ENCODE measurements around the gene TRPC3. TPM values are rescaled to one million over a fixed set of nuclear protein-coding genes. Genes with fewer than 3 reads are reported as not detected.
A peak's percentile ranks its signal among the peaks of the same experiment; 100 is the strongest.

TRPC3 gene
- not detected for total RNA-seq
- polyA plus RNA-seq (2013, experiment 1 of 2), result 0.13 TPM
- 0.03 TPM for polyA plus RNA-seq (2013, experiment 2 of 2)
- 0 to 2.8 (median 0.64) reads per million in 172 experiments for total RNA-seq

DNA sequence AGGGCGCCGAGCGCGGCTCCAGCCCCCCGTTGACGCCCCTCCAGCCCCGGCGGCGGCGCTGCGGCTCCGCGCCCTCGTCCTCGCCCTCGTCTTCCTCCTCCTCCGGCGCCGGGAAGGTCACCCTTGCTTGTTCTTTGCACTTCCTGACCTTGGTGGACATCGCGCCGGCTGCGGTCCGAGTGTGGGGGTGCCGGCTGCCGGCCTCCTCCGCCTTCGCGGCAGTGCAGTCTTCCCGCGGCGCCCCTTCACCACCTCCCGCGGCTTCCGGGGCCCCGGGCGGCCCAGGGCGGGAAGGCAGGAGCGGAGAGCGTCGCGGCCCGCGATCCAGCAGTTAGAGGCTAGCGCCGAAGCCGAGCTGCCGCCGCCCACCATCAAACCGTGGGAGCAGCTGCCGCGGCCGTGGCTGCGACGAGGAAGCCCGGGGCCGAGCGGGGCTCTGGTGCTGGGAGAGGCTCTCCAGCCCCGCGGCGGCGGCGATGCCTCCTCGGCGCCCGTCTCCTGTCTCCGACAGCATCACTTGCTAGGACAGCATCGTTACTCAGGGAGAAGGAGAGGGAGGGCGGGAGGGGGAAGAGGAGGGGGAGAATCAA is at the start of gene TRPC3:
Gene TRPC3 (minus strand): TSS at position 540 of the 590 bp plus-strand sequence. CDS start 380 bp downstream, at position 160.
- Histone ChIP-seq H3K4me1 (ENCODE audit: insufficient read depth, low read length) (peaks cover 16% of the 10 kb centered on the region), H3K27ac (ENCODE audit: low read depth in 1 of 2, low read length in 2 of 2) (no peak within 1 kb of the TSS), H3K4me3 (ENCODE audit: low read length) (peak within 1 kb of the TSS; percentile 73), H3K27me3 (ENCODE audit: control insufficient read depth in 1 of 2, insufficient read depth in 2 of 2, low read length in 2 of 2) (peaks cover 10 to 24% of the 10 kb centered on the region in 2 experiments), H3K9me3 (ENCODE audit: control insufficient read depth in 1 of 2, insufficient read depth in 1 of 2, low read length in 2 of 2) (peaks cover 0 to 7% of the 10 kb centered on the region in 2 experiments), H3K36me3 (ENCODE audit: insufficient read depth, low read length) (no peaks in the 10 kb centered on the region)
- Mint-ChIP-seq H3K4me1 (ENCODE audit: low read depth) (peaks cover 9% of the 10 kb centered on the region), H3K36me3 (ENCODE audit: low read depth) (no peaks in the 10 kb centered on the region), H3K27me3 (peaks cover 56% of the 10 kb centered on the region), H3K4me3 (peak within 1 kb of the TSS; percentile 84), H3K9me3 (no peaks in the 10 kb centered on the region), H3K27ac (no peak within 1 kb of the TSS)
- ATAC-seq (ENCODE audit: poor library complexity) (peak; percentile 38), DNase-seq (peak in 10 of 14 experiments; percentile 6 to 55 (median 24))
- CTCF ChIA-PET, result no interaction called here
- POLR2A ChIA-PET, result no interaction called here
- intact Hi-C loops (cut with DNase I, micrococcal nuclease), result loop anchor here (2.0 to 10.0 kb wide), 6 partner anchors 193 to 773 kb away; partner anchors contain the start of gene BLTP1 (in 1 of the 2)
- TF ChIP-seq, protein P1, sequence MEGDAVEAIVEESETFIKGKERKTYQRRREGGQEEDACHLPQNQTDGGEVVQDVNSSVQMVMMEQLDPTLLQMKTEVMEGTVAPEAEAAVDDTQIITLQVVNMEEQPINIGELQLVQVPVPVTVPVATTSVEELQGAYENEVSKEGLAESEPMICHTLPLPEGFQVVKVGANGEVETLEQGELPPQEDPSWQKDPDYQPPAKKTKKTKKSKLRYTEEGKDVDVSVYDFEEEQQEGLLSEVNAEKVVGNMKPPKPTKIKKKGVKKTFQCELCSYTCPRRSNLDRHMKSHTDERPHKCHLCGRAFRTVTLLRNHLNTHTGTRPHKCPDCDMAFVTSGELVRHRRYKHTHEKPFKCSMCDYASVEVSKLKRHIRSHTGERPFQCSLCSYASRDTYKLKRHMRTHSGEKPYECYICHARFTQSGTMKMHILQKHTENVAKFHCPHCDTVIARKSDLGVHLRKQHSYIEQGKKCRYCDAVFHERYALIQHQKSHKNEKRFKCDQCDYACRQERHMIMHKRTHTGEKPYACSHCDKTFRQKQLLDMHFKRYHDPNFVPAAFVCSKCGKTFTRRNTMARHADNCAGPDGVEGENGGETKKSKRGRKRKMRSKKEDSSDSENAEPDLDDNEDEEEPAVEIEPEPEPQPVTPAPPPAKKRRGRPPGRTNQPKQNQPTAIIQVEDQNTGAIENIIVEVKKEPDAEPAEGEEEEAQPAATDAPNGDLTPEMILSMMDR (IDR thresholded peaks at IDR 0.05), result no peak

DNA sequence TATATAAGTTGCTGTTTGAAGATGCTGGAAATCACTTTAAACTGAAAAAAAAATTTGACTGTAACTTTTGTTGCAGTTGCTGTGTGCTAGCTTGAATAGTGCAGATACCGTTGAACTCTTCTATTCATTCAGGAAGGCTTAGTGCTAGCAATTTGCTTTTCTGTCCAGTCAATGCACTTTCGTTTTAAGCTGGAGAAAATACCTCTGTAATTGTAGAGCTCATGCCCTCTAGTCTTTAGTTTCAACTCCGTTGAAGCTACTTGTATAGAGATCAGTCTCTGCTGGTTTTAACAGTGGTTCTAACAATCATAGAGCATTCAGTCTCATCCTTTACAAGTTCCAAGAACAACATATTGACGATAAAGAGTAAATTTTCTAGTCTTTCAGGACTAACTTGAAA is 49.0 kb upstream of the TRPC3 start:
- no peak for ATAC-seq (ENCODE audit: poor library complexity)
- no peak overlapping the region for H3K27ac Mint-ChIP-seq
- CTCF ChIA-PET, result no interaction called here
- H3K9me3 ChIP-seq (ENCODE audit: control insufficient read depth in 1 of 2, insufficient read depth in 1 of 2, low read length in 2 of 2), result no peaks in the 10 kb centered on the region
- POLR2A ChIA-PET, result no interaction called here
- no peaks in the 10 kb centered on the region for H3K36me3 ChIP-seq (ENCODE audit: insufficient read depth, low read length)
- peaks cover 5 to 7% of the 10 kb centered on the region in 2 experiments for H3K27me3 ChIP-seq (ENCODE audit: control insufficient read depth in 1 of 2, insufficient read depth in 2 of 2, low read length in 2 of 2)
- no peaks in the 10 kb centered on the region for H3K4me1 Mint-ChIP-seq (ENCODE audit: low read depth)
- peaks cover 35% of the 10 kb centered on the region for H3K27me3 Mint-ChIP-seq
- H3K9me3 Mint-ChIP-seq, result no peaks in the 10 kb centered on the region
- no peaks in the 10 kb centered on the region for H3K36me3 Mint-ChIP-seq (ENCODE audit: low read depth)
- intact Hi-C loops (cut with DNase I, micrococcal nuclease), result loop anchor here in 1 of 2 experiments (10.0 kb wide), 1 partner anchor 96 kb away; no protein-coding TSS in a partner anchor
- H3K4me1 ChIP-seq (ENCODE audit: insufficient read depth, low read length), result no peaks in the 10 kb centered on the region
- TF ChIP-seq, protein P1 (IDR thresholded peaks at IDR 0.05), result no peak
- DNase-seq, result no peak
- no peak overlapping the region for H3K4me3 ChIP-seq (ENCODE audit: low read length)
- H3K27ac ChIP-seq (ENCODE audit: low read depth in 1 of 2, low read length in 2 of 2), result no peak overlapping the region
- no peak overlapping the region for H3K4me3 Mint-ChIP-seq

DNA sequence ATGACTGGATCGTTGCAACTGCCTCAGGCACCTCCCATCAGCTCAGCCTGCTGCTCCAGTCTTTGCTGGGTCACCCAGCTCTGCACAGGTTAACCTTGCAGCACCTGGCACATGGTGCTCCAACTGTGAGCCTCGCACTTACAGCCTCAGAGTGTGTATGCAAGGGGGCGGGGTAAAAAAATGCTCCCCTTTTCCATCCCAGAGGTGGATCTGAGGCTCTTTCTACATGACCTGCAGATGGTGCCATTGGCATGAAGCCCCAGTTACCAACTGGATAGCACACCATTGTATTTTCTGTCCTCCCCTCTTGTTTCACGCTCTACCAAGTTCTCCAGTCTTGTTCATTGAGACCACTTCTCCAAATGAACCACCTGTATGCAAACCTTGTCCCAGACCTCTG is 46.2 kb upstream of the TRPC3 start:
- Mint-ChIP-seq H3K9me3 (no peaks in the 10 kb centered on the region), H3K4me3 (no peak overlapping the region), H3K27me3 (peaks cover 32% of the 10 kb centered on the region), H3K36me3 (ENCODE audit: low read depth) (no peaks in the 10 kb centered on the region), H3K4me1 (ENCODE audit: low read depth) (no peaks in the 10 kb centered on the region), H3K27ac (no peak overlapping the region)
- no peaks in the 10 kb centered on the region for H3K9me3 ChIP-seq (ENCODE audit: control insufficient read depth in 1 of 2, insufficient read depth in 1 of 2, low read length in 2 of 2)
- intact Hi-C loops (cut with DNase I, micrococcal nuclease), result no loop called here
- ATAC-seq (ENCODE audit: poor library complexity) (no peak), DNase-seq (peak in 3 of 14 experiments; percentile 15 to 33 (median 19))
- no peaks in the 10 kb centered on the region for H3K4me1 ChIP-seq (ENCODE audit: insufficient read depth, low read length)
- POLR2A ChIA-PET, result no interaction called here
- no peak overlapping the region for H3K27ac ChIP-seq (ENCODE audit: low read depth in 1 of 2, low read length in 2 of 2)
- peaks cover 5 to 7% of the 10 kb centered on the region in 2 experiments for H3K27me3 ChIP-seq (ENCODE audit: control insufficient read depth in 1 of 2, insufficient read depth in 2 of 2, low read length in 2 of 2)
- CTCF ChIA-PET, result no interaction called here
- no peaks in the 10 kb centered on the region for H3K36me3 ChIP-seq (ENCODE audit: insufficient read depth, low read length)
- TF ChIP-seq, protein P1 (IDR thresholded peaks at IDR 0.05), result no peak
- H3K4me3 ChIP-seq (ENCODE audit: low read length), result no peak overlapping the region

All from CD4-positive, alpha-beta T cell (primary cell).